Ectodermal cell (in vitro differentiated cells): ENCODE results near the gene EEF1A1.
"Not testable (repeated sequence)": the region's sequence is repeated elsewhere in the genome, so short reads cannot be mapped to it uniquely, and the experiment has no call there.

ENCODE experiments used
- H3K27ac ChIP-seq: 2 replicates; pipeline ENCODE4 v1.7.0; 2013; ENCODE audit warnings: mild to moderate bottlenecking, low read depth, low read length; ENCODE audit not compliant: insufficient read depth, poor library complexity, severe bottlenecking
- H3K27me3 ChIP-seq: 2 replicates; pipeline ENCODE4 v1.7.0; 2013; ENCODE audit warnings: mild to moderate bottlenecking, low read length; ENCODE audit not compliant: insufficient read depth, control insufficient read depth, poor library complexity, severe bottlenecking
- H3K36me3 ChIP-seq: one replicate; pipeline ENCODE4 v1.7.0; 2013; ENCODE audit warnings: low read length; ENCODE audit not compliant: control insufficient read depth, insufficient read depth
- H3K4me1 ChIP-seq: one replicate; pipeline ENCODE4 v1.7.0; 2013; ENCODE audit warnings: low read length; ENCODE audit not compliant: control insufficient read depth, insufficient read depth
- H3K4me3 ChIP-seq: 2 replicates; pipeline ENCODE4 v1.7.0; 2013; ENCODE audit warnings: low read depth, low read length, control low read depth; ENCODE audit not compliant: insufficient read depth
- H3K9me3 ChIP-seq: 2 replicates; pipeline ENCODE4 v1.7.0; 2013; ENCODE audit warnings: mild to moderate bottlenecking, low read length, moderate library complexity; ENCODE audit not compliant: control insufficient read depth
- WGBS, 2 experiments: methylation state at CpG; one replicate each; pipeline ENCODE4 v1.1.7; 2013; ENCODE audit warnings: missing lambda C conversion rate in 2 of 2; 5-methylcytosine and 5-hydroxymethylcytosine counted together

Gene EEF1A1

GRCh38 chr6:73518982-73519881, 1.6 kb downstream of the EEF1A1 start:
- not testable (repeated sequence) for H3K9me3 ChIP-seq
- H3K36me3 ChIP-seq = peaks cover 45% of the 10 kb centered on the region
- peak overlapping the region; percentile 76 for H3K27ac ChIP-seq
- 2 to 10% methylated on average over 4 to 5 of the region's 8 CpGs for WGBS, 2 experiments
- H3K4me3 ChIP-seq = peak overlapping the region; percentile 66
- peaks cover 14% of the 10 kb centered on the region for H3K4me1 ChIP-seq
- peaks cover 15% of the 10 kb centered on the region for H3K27me3 ChIP-seq

- WGBS, 2 experiments = 53 to 58% methylated on average over 11 of the region's 19 CpGs
- peaks cover 15% of the 10 kb centered on the region for H3K27me3 ChIP-seq
- peak overlapping the region; percentile 44 for H3K27ac ChIP-seq
- peaks cover 14% of the 10 kb centered on the region for H3K4me1 ChIP-seq
- peak overlapping the region; percentile 66 for H3K4me3 ChIP-seq
- H3K9me3 ChIP-seq = not testable (repeated sequence)
- H3K36me3 ChIP-seq = peaks cover 45% of the 10 kb centered on the region
These were observed 2.5 kb downstream of the EEF1A1 start for GRCh38 chr6:73518100-73518981.

GRCh38 chr6:73516514-73517489, 4.0 kb downstream of the EEF1A1 start:
- peak overlapping the region; percentile 63 for H3K27ac ChIP-seq
- 90% methylated on average over 4 of the region's 4 CpGs for WGBS, 2 experiments
- H3K36me3 ChIP-seq = peaks cover 45% of the 10 kb centered on the region

GRCh38 chr6:73515204-73515655, 5.6 kb downstream of the EEF1A1 start:
- no peak overlapping the region for H3K27ac ChIP-seq
- 80 to 81% methylated on average over 4 of the region's 4 CpGs for WGBS, 2 experiments
- no peaks in the 10 kb centered on the region for H3K9me3 ChIP-seq
- no peak overlapping the region for H3K4me3 ChIP-seq
- peaks cover 37% of the 10 kb centered on the region for H3K36me3 ChIP-seq
- H3K27me3 ChIP-seq = peaks cover 6% of the 10 kb centered on the region
- H3K4me1 ChIP-seq = peaks cover 5% of the 10 kb centered on the region

More at GRCh38 chr6:73516514-73517489, 4.0 kb downstream of the EEF1A1 start:
- Histone ChIP-seq H3K27me3 (peaks cover 15% of the 10 kb centered on the region), H3K4me3 (peak overlapping the region; percentile 20), H3K4me1 (peaks cover 14% of the 10 kb centered on the region), H3K9me3 (no peaks in the 10 kb centered on the region)

GRCh38 chr6:73514746-73515110, 6.1 kb downstream of the EEF1A1 start:
- no peak overlapping the region for H3K4me3 ChIP-seq
- 61 to 62% methylated on average over 2 to 3 of the region's 3 CpGs for WGBS, 2 experiments
- no peaks in the 10 kb centered on the region for H3K9me3 ChIP-seq
- H3K36me3 ChIP-seq = peaks cover 32% of the 10 kb centered on the region
- peaks cover under 1% of the 10 kb centered on the region for H3K4me1 ChIP-seq
- peak overlapping the region; percentile 44 for H3K27ac ChIP-seq
- peaks cover under 1% of the 10 kb centered on the region for H3K27me3 ChIP-seq

GRCh38 chr6:73513496-73513854, 7.4 kb downstream of the EEF1A1 start:
- 91 to 95% methylated on average over 3 of the region's 3 CpGs for WGBS, 2 experiments
- Histone ChIP-seq H3K9me3 (no peaks in the 10 kb centered on the region), H3K4me1 (no peaks in the 10 kb centered on the region), H3K4me3 (no peak overlapping the region), H3K27ac (no peak overlapping the region), H3K36me3 (peaks cover 20% of the 10 kb centered on the region), H3K27me3 (no peaks in the 10 kb centered on the region)

GRCh38 chr6:73511796-73512195, 9.0 kb downstream of the EEF1A1 start:
- H3K27ac ChIP-seq = no peak overlapping the region
- 88 to 89% methylated on average over 7 of the region's 7 CpGs for WGBS, 2 experiments

GRCh38 chr6:73509851-73510250, 11.0 kb downstream of the EEF1A1 start:
- Histone ChIP-seq H3K4me3 (no peak overlapping the region), H3K36me3 (no peaks in the 10 kb centered on the region), H3K9me3 (no peaks in the 10 kb centered on the region), H3K27me3 (no peaks in the 10 kb centered on the region), H3K4me1 (no peaks in the 10 kb centered on the region), H3K27ac (no peak overlapping the region)
- WGBS, 2 experiments = 88 to 100% methylated on average over 1 of the region's 1 CpG

More at GRCh38 chr6:73511796-73512195, 9.0 kb downstream of the EEF1A1 start:
- no peak overlapping the region for H3K4me3 ChIP-seq
- H3K4me1 ChIP-seq = no peaks in the 10 kb centered on the region
- peaks cover 11% of the 10 kb centered on the region for H3K36me3 ChIP-seq
- no peaks in the 10 kb centered on the region for H3K9me3 ChIP-seq
- H3K27me3 ChIP-seq = no peaks in the 10 kb centered on the region

GRCh38 chr6:73508776-73509175, 12.1 kb downstream of the EEF1A1 start:
- H3K9me3 ChIP-seq = no peaks in the 10 kb centered on the region
- H3K36me3 ChIP-seq = no peaks in the 10 kb centered on the region
- no peaks in the 10 kb centered on the region for H3K4me1 ChIP-seq
- H3K4me3 ChIP-seq = no peak overlapping the region
- no peak overlapping the region for H3K27ac ChIP-seq
- WGBS, 2 experiments = 79 to 82% methylated on average over 1 of the region's 1 CpG
- H3K27me3 ChIP-seq = no peaks in the 10 kb centered on the region
